K562 treated with DMSO at 1 percent for 48 hours (cell line): ENCODE results near the gene GCNT3. TPM values are rescaled to one million over a fixed set of nuclear protein-coding genes. Genes with fewer than 3 reads are reported as not detected.

Experiments used
- total RNA-seq: library from RNA; unstranded; fragments of 300-600 nt; gene quantifications from 2 replicates; pipeline ENCODE4 v1.2.3, GENCODE V29; 2022; ENCODE audit warnings: low replicate concordance; ENCODE audit errors: extremely low read depth

Gene GCNT3
- not detected in 2 replicates for total RNA-seq

DNA sequence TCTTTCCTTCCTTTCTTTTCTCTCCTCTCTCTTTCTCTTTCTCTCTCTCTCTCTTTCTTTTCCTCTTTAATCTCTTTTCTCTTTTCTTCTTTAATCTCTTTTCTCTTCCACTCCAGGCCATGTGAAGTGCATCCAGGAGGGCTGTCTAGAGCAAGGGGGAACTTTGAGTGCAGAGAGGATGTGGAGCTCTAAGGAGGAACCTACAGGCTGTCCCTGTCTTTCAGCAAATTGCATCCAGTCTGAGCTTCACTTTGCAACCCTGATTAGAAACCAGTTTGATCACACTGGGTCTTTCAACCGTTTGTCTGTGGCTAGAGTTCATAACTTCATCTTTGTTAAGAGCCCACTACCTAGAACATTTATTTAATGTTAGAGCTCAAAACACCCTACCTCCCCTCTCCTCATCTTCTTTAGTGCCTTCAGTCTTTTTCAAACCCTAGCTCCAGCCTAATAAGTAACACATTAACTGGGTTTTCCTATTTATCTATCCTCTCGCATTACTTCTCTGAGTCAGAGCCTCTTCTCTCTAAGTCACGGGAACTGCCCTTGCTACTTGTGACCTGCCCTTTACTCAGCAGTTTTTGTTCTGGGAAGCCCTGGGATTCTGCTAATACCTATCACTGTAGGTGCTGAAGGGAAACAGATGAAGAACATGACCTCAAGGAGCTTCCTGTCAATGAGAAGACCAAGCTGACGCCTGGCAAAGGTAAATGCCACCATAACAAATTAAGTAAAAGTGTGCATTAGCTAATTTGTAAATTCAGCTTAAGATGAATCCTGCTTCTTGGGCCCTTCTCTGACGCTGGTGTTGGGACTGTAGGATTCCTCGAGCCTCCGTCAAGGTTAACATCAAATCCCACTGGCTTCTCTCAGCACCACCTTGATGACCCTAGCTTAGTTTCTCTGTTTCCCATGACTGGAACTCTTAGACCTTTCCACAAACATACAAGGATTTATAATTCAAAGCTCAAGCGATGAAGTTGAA is at the start of gene GCNT3:
Gene GCNT3, plus strand, starts transcription at position 508 of the 985 bp plus-strand sequence. CDS start 6,456 bp downstream, outside the sequence.

GRCh38 chr15:59656897-59657634 is 45.5 kb downstream of the GCNT3 start, which contains the start of gene GTF2A2:
Gene GTF2A2, minus strand, starts transcription at chr15:59657515. Its CDS starts 5,238 bp downstream, at chr15:59652277.

Other genes starting within 250 kb of the GCNT3 start
- gene MYO1E, start 238.9 kb upstream of the GCNT3 start, total RNA-seq, result not detected in 2 replicates
- not detected in 2 replicates for gene FAM81A, start 173.6 kb upstream of the GCNT3 start, total RNA-seq
- gene GTF2A2, start 45.7 kb downstream of the GCNT3 start, total RNA-seq, result not detected in 2 replicates
- gene BNIP2, start 77.5 kb downstream of the GCNT3 start, total RNA-seq, result not detected in 2 replicates